Endometrial microvascular endothelial cells (primary cell): ENCODE data around the gene KEL. TPM values are rescaled to one million over a fixed set of nuclear protein-coding genes. Genes with fewer than 3 reads are reported as not detected.

ENCODE experiments used
- total RNA-seq: library from RNA; depleted of rRNA; stranded (reverse); fragments of >200 nt; gene quantifications from one replicate; pipeline ENCODE4 v1.2.3, GENCODE V29; 2015; ENCODE audit errors: inconsistent ontology term

KEL gene
- total RNA-seq, 1 donor from 2014 or later = not detected

Other genes starting within 250 kb of the KEL start
- gene PRSS1, start 212.9 kb downstream of the KEL start, total RNA-seq = not detected
- not detected for gene PRSS2, start 191.4 kb downstream of the KEL start, total RNA-seq
- gene EPHB6, start 107.3 kb downstream of the KEL start, total RNA-seq = not detected
- gene TRPV6, start 76.6 kb downstream of the KEL start, total RNA-seq = not detected
- not detected for gene TRPV5, start 28.6 kb downstream of the KEL start, total RNA-seq
- gene LLCFC1, start 22.9 kb downstream of the KEL start, total RNA-seq = not detected
- not detected for gene OR9A2, start 64.8 kb upstream of the KEL start, total RNA-seq
- gene OR6V1, start 90.0 kb upstream of the KEL start, total RNA-seq = not detected
- not detected for gene PIP, start 169.7 kb upstream of the KEL start, total RNA-seq
- gene TAS2R39, start 221.1 kb upstream of the KEL start, total RNA-seq = not detected